ENCODE data around the gene PPME1.

GRCh38 chr11:74171997-74172396 is 908 bp downstream of the PPME1 start:
- no peak for TF ChIP-seq SIN3A (IDR thresholded peaks at IDR 0.05; ENCODE audit: low read depth)
- no peak for TF ChIP-seq CTCF (IDR thresholded peaks at IDR 0.05 in 2 of 3, conservative IDR thresholded peaks at IDR 0.05 in 1 of 3; ENCODE audit: borderline replicate concordance in 1 of 3, insufficient read depth in 1 of 3, low read depth in 2 of 3, low read length in 2 of 3)
- no peak for TF ChIP-seq POLR2A (IDR thresholded peaks at IDR 0.05; ENCODE audit: borderline replicate concordance, extremely low read depth, insufficient read depth, insufficient read length)
